Activated naive CD4-positive, alpha-beta T cell treated with Interleukin-2 at 50 U/mL for 16 hours (primary cell): ENCODE measurements around the gene GPR39.

Experiments used
- DNase-seq: peaks from one replicate; pipeline ENCODE4 v3.0.0-alpha.2; 2020

Gene GPR39

DNA sequence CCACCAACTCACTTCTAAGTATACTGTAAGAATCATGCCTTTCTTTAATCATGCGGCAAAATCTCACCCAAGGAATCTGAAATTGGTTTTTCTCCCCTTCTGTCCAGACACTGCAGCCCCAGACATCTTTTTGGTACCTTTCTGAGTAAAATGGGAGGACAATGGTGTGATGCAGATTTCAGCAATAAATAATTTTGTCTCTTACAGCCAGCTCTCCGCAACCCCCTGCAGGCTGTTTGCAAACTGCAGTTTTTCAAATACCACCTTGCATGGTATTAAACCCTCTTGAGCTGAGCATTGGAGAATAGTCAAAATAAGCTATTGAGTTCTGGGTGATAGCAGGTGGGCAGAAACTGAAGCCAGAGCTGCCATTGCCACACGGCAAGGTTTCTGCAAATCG is 32.2 kb downstream of the GPR39 start:
- no peak for DNase-seq

GRCh38 chr2:132449868-132450267 is 33.3 kb downstream of the GPR39 start:
- no peak for DNase-seq

GRCh38 chr2:132460781-132461180 is 44.2 kb downstream of the GPR39 start:
- no peak for DNase-seq

- no peak for DNase-seq
Measured at GRCh38 chr2:132462236-132462635, 45.6 kb downstream of the GPR39 start.

- no peak for DNase-seq
Measured at GRCh38 chr2:132463719-132464118, 47.1 kb downstream of the GPR39 start.

DNA sequence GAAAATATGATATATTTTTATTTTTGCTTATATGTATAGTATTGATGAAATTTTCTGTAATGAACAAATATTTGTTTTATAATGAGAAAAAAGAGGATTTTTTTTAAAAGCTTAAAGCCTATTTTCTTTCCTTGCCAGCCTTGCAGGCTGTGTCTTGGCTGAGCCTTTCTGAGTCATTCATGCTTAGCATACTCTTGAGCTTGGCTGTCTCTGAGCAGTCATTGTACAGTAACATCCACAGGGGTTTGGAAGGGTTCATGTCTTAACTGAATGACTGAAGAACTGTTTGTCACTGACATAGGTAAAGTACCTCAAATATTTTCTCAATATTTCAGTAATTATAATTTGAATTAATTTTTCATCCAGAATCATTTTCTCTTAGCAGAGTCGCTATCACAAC is 49.3 kb downstream of the GPR39 start:
- DNase-seq: no peak

GRCh38 chr2:132466428-132467028 is 49.9 kb downstream of the GPR39 start:
- no peak for DNase-seq

DNA sequence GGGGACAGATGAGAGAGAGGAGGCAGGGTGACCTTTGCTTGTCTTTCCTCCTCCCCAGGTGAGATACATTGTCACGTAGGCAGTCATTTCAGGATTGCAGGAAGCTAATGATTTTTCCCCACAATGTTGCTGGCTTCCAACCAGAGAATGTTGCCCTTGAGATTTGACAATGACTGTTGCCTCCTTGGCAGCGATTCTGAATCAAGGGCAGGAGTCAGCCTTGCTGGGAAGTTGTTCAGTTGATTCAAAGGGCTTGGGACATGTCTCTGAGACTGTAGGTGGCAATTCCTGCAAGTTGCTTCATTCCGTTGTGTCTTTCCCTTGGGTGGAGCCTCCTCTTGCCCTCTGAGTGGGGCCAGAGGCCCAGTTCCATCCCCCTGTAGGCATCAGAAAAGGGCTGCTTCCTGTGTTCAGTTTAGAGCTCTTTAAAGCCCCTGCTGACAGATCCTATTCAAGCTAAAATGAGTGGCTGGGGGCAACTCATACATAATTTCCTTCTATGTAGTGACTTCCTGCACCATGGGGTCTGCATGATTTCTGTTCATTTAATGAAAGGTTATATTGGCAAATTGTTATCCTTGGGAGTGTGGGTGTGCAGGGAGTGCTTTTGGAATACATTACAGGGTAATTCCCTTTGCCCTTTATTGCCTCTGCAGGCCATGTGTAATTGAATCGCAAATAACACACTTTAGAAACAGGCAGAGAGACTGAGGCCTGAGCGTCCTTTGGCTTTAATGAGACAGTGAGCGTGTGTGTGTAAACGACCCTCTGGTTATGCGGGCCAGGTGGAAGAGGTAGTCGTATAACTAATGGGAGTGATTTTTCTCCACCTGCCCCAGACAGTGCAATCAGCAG is 52.4 kb downstream of the GPR39 start:
- no peak for DNase-seq

- DNase-seq: no peak
Measured at GRCh38 chr2:132470746-132471145, 54.1 kb downstream of the GPR39 start.

DNA sequence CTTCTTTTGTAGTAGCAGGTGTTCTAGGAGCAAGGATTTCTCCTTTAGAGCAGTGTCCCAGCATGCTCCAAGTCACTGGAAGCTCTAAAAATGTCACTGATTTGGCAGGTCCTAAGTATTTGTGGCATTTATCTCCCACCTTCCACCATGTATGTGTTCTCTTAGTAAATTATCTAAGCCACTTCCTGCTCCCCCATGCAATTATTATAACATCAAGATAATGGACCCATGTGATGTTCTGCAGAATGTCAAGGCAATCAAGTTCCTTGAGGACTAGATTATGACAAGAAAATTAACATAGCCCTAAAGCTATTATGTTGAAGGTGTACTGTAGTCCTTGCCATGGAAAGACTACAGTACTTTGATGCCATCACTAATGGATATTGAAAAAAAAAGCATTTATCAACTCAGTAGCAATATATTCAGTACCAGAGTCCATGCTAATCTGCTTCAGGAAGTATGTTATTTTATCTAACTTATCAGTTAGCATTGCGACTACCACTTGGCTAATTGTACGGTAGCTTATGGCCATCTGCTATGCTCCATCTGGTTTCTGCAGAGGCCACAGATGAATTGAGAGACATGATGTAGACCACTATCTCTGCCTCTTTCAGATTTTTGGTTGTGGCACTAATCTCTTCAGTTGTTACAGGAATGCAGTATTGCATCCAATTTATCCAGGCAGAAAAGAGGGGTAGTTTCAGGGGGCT is 56.7 kb downstream of the GPR39 start:
- DNase-seq: no peak

DNA sequence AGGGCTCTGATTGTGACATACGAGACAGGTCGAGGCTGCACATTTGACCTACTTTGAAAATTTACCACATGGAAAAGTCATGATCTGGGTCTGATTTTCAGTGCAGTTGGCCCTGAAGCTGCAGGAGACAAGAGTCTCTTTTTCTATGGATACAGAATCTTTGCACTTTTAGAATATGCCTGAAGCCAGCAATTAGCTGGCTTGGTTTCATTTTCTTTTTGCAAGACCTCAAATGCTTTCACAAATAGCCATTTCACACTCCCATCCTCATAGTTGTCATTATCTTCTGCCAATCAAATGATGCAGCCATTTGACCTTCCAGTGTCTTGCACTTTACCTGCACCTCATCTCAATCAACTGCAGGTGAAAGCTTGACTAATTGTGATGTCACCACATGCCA is 59.0 kb downstream of the GPR39 start:
- no peak for DNase-seq

DNA sequence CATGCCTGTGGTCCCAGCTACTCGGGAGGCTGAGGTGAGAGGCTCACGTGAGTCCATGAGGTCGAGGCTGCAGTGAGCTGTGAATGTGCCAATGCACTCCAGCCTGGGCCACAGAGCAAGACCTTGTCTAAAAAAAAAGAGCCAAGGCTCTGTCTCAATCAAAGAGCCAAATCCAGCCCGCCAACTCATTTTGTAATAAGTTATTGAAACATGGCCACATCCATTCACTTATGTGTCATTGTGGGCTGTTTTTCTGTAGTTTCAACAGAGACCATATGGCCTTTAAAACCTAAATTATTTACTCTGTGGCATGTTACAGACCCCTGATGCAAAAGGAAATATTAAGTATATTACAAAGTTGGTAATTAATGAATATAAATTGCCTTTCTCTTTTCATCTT is 60.8 kb downstream of the GPR39 start:
- no peak for DNase-seq

DNA sequence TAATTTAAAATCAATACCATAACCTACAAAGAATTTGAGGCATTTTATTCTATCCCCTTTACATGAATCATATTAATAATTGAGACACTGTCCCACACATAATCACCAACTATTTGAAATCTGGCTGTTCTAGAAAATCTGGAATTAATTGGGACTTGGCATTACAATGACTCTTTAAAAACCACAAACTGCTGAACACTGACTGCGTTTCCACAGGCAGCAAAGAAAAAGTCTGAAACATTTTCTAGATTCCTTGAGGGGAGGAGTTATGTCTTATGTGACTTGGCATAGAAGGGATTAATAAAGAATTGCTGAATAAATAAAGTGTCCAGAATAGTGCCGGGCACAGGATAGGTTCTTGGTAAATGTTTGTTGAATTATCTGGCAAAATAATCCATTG is 61.4 kb downstream of the GPR39 start:
- DNase-seq: no peak

- no peak for DNase-seq
Measured at GRCh38 chr2:132478461-132479105, 62.0 kb downstream of the GPR39 start.

GRCh38 chr2:132479155-132479554 is 62.5 kb downstream of the GPR39 start:
- DNase-seq: no peak

- DNase-seq: no peak
Measured at GRCh38 chr2:132482821-132483220, 66.2 kb downstream of the GPR39 start.

DNA sequence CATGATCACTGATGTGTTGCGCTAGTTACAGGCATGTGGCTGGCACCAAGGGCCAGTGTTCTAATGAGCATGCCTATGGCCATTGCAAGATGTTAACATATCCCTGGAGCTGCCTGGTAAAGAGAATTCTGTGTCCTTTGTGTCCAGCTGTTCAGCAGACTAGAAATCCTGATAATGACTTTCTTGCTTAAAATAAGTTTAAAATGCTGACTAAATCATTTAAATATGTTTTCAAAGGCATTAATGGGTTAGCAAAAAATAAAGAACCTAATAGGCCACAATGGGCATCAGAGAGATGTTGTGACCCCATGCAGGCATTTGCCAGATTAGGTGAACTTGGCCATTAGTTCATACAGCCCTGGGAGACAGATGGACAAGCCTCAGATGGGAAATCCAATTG is 67.5 kb downstream of the GPR39 start:
- DNase-seq: no peak

GRCh38 chr2:132488491-132488890 is 71.9 kb downstream of the GPR39 start:
- no peak for DNase-seq

GRCh38 chr2:132489150-132489549 is 72.5 kb downstream of the GPR39 start:
- no peak for DNase-seq

DNA sequence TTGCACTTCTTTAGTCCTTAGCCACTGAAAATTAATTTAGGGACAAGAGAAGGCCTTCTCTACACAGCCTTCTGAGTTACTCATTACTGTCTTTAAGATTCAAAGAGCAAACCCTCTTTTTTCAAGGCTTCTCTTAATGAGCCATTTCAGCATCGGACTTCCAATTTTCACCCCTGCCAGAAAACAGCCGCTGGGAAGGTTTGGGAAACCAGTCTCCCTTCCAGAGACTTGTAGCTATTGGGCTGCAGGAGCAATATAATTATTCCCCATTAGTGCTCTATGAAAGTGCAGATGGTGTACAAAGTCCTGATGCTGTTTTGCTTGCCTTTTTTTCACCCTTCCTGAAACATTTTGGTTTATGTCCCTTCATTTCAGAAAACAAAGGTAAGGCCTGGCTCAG is 79.3 kb downstream of the GPR39 start:
- DNase-seq: no peak

- DNase-seq: no peak
Measured at GRCh38 chr2:132496555-132496954, 80.0 kb downstream of the GPR39 start.

- no peak for DNase-seq
Measured at GRCh38 chr2:132497591-132497990, 81.0 kb downstream of the GPR39 start.

DNA sequence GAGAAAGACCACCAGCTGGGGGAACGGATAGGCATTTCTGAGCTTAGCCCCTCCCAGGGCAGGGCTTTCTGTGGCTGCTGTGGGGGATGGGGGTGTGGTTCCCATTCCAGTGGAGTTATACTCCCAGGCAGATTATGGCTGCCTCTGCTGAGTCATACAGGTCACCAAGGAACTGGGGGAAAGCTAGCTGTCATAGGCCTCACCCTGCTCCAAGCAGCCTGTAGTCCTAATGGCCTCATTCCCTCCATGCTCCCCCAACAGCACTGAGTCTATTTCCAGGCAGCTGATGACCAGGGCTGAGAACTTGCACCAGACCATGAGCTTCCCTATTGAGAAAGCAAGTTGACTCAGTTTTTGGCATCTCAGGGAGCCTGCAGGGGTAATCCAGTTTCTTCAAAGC is 87.1 kb downstream of the GPR39 start:
- DNase-seq: no peak

DNA sequence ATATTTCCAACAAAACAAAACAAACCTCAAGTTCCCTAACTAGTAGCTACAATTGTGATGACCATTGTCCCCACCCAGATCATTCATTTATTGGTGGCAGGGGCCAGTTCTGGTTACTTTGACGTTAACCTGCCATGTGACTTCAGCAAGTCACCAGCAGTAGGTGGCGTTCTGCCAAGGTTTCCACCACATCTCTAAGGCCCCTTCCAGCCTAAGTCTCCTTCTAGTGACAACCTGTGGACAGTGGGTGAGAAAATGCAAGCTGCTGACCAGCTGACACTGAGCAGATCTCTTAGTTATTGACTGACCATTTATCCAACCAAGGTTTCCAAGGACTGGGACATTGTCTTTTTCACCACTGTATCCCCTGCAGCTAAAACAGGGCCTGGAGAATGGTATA is 98.4 kb downstream of the GPR39 start:
- no peak for DNase-seq
